ENCODE measurements around the gene UBQLN4. TPM values are rescaled to one million over a fixed set of nuclear protein-coding genes. Genes with fewer than 3 reads are reported as not detected.

Gene UBQLN4
- total and polyA plus RNA-seq, 9 of the 15 experiments (the other 6 are each of a cell fraction or from before 2014, with no cell fraction given), result 13.5 to 65.5 (median 37.0) TPM

DNA sequence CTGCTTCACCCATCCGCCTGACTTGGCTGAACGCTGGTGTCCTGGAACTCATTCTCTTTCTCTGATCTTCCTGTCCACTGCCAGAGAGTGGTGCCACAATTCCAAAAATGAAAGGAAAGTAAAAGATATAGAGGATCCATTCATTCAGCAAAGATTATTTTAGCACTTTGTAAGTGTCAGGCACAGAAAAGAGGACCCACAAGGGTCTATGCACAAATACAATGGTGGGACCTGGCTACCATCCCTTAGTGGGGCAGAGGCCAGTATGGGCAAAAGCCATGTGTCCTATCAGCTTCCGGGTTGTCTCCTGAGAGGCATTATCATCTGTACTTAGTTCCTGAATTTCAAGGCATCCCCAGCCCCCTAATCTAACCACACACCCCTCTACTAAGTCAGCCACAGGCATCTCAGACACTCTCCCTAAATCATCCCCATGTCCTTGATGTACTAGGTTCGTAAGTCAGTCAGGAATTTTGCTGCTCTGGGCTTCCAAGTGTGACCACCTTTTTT is 51.9 kb downstream of the UBQLN4 start (continued):
- TF ChIP-seq, protein P1, sequence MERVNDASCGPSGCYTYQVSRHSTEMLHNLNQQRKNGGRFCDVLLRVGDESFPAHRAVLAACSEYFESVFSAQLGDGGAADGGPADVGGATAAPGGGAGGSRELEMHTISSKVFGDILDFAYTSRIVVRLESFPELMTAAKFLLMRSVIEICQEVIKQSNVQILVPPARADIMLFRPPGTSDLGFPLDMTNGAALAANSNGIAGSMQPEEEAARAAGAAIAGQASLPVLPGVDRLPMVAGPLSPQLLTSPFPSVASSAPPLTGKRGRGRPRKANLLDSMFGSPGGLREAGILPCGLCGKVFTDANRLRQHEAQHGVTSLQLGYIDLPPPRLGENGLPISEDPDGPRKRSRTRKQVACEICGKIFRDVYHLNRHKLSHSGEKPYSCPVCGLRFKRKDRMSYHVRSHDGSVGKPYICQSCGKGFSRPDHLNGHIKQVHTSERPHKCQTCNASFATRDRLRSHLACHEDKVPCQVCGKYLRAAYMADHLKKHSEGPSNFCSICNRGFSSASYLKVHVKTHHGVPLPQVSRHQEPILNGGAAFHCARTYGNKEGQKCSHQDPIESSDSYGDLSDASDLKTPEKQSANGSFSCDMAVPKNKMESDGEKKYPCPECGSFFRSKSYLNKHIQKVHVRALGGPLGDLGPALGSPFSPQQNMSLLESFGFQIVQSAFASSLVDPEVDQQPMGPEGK (CRISPR knock-in tag; IDR thresholded peaks at IDR 0.05; ENCODE audit: borderline replicate concordance), result no peak
- TF ChIP-seq ELF1 (tag; IDR thresholded peaks at IDR 0.05) (peak; percentile 77), ZNF384 (IDR thresholded peaks at IDR 0.05; ENCODE audit: low read depth, low read length) (peak; percentile 36; the same call in 1 of the 2 replicates), MED1 (CRISPR knock-in tag; IDR thresholded peaks at IDR 0.05; ENCODE audit: borderline replicate concordance) (no peak), ZBTB17 (CRISPR knock-in tag; IDR thresholded peaks at IDR 0.05) (no peak), RBM39 (optimal IDR thresholded peaks at IDR 0.05; ENCODE audit: low read depth, low read length) (no peak), MTA3 (IDR thresholded peaks at IDR 0.05; ENCODE audit: borderline replicate concordance) (0 out of 2 replicates have a peak, but pooled peaks have one; percentile 17), BDP1 (IDR thresholded peaks at IDR 0.05; ENCODE audit: insufficient read depth, insufficient read length) (no peak), KLF6 (CRISPR knock-in tag; IDR thresholded peaks at IDR 0.05; ENCODE audit: borderline replicate concordance) (no peak)
- TF ChIP-seq, protein P2, sequence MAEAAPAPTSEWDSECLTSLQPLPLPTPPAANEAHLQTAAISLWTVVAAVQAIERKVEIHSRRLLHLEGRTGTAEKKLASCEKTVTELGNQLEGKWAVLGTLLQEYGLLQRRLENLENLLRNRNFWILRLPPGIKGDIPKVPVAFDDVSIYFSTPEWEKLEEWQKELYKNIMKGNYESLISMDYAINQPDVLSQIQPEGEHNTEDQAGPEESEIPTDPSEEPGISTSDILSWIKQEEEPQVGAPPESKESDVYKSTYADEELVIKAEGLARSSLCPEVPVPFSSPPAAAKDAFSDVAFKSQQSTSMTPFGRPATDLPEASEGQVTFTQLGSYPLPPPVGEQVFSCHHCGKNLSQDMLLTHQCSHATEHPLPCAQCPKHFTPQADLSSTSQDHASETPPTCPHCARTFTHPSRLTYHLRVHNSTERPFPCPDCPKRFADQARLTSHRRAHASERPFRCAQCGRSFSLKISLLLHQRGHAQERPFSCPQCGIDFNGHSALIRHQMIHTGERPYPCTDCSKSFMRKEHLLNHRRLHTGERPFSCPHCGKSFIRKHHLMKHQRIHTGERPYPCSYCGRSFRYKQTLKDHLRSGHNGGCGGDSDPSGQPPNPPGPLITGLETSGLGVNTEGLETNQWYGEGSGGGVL (CRISPR knock-in tag; IDR thresholded peaks at IDR 0.05), result no peak
- TF ChIP-seq, protein P3, sequence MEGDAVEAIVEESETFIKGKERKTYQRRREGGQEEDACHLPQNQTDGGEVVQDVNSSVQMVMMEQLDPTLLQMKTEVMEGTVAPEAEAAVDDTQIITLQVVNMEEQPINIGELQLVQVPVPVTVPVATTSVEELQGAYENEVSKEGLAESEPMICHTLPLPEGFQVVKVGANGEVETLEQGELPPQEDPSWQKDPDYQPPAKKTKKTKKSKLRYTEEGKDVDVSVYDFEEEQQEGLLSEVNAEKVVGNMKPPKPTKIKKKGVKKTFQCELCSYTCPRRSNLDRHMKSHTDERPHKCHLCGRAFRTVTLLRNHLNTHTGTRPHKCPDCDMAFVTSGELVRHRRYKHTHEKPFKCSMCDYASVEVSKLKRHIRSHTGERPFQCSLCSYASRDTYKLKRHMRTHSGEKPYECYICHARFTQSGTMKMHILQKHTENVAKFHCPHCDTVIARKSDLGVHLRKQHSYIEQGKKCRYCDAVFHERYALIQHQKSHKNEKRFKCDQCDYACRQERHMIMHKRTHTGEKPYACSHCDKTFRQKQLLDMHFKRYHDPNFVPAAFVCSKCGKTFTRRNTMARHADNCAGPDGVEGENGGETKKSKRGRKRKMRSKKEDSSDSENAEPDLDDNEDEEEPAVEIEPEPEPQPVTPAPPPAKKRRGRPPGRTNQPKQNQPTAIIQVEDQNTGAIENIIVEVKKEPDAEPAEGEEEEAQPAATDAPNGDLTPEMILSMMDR (IDR thresholded peaks at IDR 0.05 in 2 of 3, conservative IDR thresholded peaks at IDR 0.05 in 1 of 3; ENCODE audit: insufficient read depth in 2 of 3, low read depth in 1 of 3, low read length in 3 of 3), result peak in 2 of 3 experiments; percentile 5 to 25; a peak in 2 of 6 replicates
- TF ChIP-seq, protein P4, sequence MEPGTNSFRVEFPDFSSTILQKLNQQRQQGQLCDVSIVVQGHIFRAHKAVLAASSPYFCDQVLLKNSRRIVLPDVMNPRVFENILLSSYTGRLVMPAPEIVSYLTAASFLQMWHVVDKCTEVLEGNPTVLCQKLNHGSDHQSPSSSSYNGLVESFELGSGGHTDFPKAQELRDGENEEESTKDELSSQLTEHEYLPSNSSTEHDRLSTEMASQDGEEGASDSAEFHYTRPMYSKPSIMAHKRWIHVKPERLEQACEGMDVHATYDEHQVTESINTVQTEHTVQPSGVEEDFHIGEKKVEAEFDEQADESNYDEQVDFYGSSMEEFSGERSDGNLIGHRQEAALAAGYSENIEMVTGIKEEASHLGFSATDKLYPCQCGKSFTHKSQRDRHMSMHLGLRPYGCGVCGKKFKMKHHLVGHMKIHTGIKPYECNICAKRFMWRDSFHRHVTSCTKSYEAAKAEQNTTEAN (CRISPR knock-in tag; IDR thresholded peaks at IDR 0.05), result no peak
- TF ChIP-seq, protein P5, sequence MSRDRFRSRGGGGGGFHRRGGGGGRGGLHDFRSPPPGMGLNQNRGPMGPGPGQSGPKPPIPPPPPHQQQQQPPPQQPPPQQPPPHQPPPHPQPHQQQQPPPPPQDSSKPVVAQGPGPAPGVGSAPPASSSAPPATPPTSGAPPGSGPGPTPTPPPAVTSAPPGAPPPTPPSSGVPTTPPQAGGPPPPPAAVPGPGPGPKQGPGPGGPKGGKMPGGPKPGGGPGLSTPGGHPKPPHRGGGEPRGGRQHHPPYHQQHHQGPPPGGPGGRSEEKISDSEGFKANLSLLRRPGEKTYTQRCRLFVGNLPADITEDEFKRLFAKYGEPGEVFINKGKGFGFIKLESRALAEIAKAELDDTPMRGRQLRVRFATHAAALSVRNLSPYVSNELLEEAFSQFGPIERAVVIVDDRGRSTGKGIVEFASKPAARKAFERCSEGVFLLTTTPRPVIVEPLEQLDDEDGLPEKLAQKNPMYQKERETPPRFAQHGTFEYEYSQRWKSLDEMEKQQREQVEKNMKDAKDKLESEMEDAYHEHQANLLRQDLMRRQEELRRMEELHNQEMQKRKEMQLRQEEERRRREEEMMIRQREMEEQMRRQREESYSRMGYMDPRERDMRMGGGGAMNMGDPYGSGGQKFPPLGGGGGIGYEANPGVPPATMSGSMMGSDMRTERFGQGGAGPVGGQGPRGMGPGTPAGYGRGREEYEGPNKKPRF (IDR thresholded peaks at IDR 0.05; ENCODE audit: low read depth, low read length), result no peak
- TF ChIP-seq, protein P6, sequence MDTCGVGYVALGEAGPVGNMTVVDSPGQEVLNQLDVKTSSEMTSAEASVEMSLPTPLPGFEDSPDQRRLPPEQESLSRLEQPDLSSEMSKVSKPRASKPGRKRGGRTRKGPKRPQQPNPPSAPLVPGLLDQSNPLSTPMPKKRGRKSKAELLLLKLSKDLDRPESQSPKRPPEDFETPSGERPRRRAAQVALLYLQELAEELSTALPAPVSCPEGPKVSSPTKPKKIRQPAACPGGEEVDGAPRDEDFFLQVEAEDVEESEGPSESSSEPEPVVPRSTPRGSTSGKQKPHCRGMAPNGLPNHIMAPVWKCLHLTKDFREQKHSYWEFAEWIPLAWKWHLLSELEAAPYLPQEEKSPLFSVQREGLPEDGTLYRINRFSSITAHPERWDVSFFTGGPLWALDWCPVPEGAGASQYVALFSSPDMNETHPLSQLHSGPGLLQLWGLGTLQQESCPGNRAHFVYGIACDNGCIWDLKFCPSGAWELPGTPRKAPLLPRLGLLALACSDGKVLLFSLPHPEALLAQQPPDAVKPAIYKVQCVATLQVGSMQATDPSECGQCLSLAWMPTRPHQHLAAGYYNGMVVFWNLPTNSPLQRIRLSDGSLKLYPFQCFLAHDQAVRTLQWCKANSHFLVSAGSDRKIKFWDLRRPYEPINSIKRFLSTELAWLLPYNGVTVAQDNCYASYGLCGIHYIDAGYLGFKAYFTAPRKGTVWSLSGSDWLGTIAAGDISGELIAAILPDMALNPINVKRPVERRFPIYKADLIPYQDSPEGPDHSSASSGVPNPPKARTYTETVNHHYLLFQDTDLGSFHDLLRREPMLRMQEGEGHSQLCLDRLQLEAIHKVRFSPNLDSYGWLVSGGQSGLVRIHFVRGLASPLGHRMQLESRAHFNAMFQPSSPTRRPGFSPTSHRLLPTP (IDR thresholded peaks at IDR 0.05; ENCODE audit: borderline replicate concordance, extremely low read depth, insufficient read length), result no peak
